22Rv1 (cell line): ENCODE results near the gene HP1BP3.

Experiments
- ZFX ChIP-seq: fragments of 450-650 bp; IDR thresholded peaks from 2 replicates; pipeline ENCODE4 v1.6.1; 2017; ENCODE audit warnings: antibody characterized with exemption, borderline replicate concordance
- TF ChIP-seq, protein P1 (sequence below): fragments of 450-650 bp; IDR thresholded peaks from 2 replicates; pipeline ENCODE4 v1.5.1; 2017; ENCODE audit warnings: mild to moderate bottlenecking

DNA sequence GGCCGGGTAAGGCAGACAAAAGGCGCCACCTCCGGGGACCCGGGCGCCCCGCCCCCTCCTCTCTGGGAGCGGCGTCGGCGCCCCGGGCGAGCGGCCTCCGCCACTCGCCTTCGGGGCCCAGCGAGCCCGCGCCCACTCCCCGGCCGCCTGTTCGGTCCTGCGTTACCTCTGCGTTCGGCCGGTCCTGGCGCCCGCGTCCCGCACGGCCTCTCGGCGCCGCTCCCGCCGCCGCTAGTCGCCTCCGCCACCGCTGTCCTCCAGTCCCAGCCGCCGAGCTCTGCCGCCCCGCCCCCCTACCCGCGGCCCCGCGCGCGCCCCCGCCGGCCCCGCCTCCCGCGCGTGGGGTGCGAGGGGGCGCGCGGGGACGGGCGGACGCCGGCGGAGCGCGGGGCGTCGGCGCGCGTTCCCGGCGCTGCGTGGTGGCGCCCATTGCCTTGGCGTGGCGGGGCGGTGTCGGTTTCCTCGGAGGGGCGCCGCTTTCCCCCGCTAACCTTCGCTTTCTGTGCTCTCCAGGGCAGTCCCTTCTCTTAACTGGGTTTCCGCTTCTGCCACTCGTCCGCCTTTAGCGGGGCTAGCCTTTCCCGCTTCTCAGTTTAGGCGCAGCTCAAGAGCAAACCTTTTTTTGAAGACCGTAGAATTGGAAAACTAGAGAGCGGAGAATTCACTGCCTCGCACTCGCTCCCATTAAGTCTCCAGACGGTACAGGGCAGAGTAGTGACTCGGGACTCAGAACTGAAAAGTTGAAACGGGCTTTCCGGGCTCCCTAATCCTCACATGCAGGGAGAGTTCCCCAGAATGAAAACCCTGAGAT lies at the start of gene HP1BP3:
- TF ChIP-seq, protein P1, sequence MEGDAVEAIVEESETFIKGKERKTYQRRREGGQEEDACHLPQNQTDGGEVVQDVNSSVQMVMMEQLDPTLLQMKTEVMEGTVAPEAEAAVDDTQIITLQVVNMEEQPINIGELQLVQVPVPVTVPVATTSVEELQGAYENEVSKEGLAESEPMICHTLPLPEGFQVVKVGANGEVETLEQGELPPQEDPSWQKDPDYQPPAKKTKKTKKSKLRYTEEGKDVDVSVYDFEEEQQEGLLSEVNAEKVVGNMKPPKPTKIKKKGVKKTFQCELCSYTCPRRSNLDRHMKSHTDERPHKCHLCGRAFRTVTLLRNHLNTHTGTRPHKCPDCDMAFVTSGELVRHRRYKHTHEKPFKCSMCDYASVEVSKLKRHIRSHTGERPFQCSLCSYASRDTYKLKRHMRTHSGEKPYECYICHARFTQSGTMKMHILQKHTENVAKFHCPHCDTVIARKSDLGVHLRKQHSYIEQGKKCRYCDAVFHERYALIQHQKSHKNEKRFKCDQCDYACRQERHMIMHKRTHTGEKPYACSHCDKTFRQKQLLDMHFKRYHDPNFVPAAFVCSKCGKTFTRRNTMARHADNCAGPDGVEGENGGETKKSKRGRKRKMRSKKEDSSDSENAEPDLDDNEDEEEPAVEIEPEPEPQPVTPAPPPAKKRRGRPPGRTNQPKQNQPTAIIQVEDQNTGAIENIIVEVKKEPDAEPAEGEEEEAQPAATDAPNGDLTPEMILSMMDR = no peak
- no peak for TF ChIP-seq ZFX
